ENCODE measurements around the gene NPEPL1. TPM values are rescaled to one million over a fixed set of nuclear protein-coding genes. Genes with fewer than 3 reads are reported as not detected.

NPEPL1 gene
- total RNA-seq, 4 donors from 2014 or later: 24.3 to 57.3 (median 36.9) TPM

GRCh38 chr20:58694241-58695083 is 1.9 kb downstream of the NPEPL1 start:
- H3K4me3 ChIP-seq: no peak overlapping the region
- WGBS, 2 donors (ENCODE audit: low coverage in 1 of 2): 82 to 100% methylated on average over 1 to 6 of the region's 33 CpGs
- no peaks in the 10 kb centered on the region for H3K27me3 ChIP-seq
- H3K4me1 ChIP-seq: peaks cover 0 to 53% (median 27%) of the 10 kb centered on the region in 3 donors
- H3K36me3 ChIP-seq: peaks cover 0 to 50% of the 10 kb centered on the region in 2 donors
- H3K27ac ChIP-seq: no peak overlapping the region
- TF ChIP-seq EP300 (IDR thresholded peaks at IDR 0.05) (no peak), POLR2A (IDR thresholded peaks at IDR 0.05) (no peak), POLR2AphosphoS5 (IDR thresholded peaks at IDR 0.05) (no peak), CTCF (IDR thresholded peaks at IDR 0.05) (no peak)
- no peaks in the 10 kb centered on the region for H3K9me3 ChIP-seq
- no peak for ATAC-seq

GRCh38 chr20:58695084-58695722 is 2.6 kb downstream of the NPEPL1 start:
- H3K4me3 ChIP-seq: no peak overlapping the region
- peaks cover 0 to 53% (median 27%) of the 10 kb centered on the region in 3 donors for H3K4me1 ChIP-seq
- TF ChIP-seq POLR2AphosphoS5 (IDR thresholded peaks at IDR 0.05) (no peak), CTCF (IDR thresholded peaks at IDR 0.05) (no peak), EP300 (IDR thresholded peaks at IDR 0.05) (no peak), POLR2A (IDR thresholded peaks at IDR 0.05) (no peak)
- no peak for ATAC-seq
- H3K27me3 ChIP-seq: no peaks in the 10 kb centered on the region
- peaks cover 0 to 57% of the 10 kb centered on the region in 2 donors for H3K36me3 ChIP-seq
- no peaks in the 10 kb centered on the region for H3K9me3 ChIP-seq
- WGBS, 2 donors (ENCODE audit: low coverage in 1 of 2): 74 to 86% methylated on average over 3 to 7 of the region's 9 CpGs
- no peak overlapping the region for H3K27ac ChIP-seq

- 86 to 88% methylated on average over 6 to 10 of the region's 10 CpGs for WGBS, 2 donors (ENCODE audit: low coverage in 1 of 2)
- no peaks in the 10 kb centered on the region for H3K27me3 ChIP-seq
- H3K4me3 ChIP-seq: no peak overlapping the region
- H3K4me1 ChIP-seq: peaks cover 0 to 48% (median 25%) of the 10 kb centered on the region in 3 donors
- H3K27ac ChIP-seq: no peak overlapping the region
- no peak for TF ChIP-seq CTCF (IDR thresholded peaks at IDR 0.05)
- TF ChIP-seq POLR2A (IDR thresholded peaks at IDR 0.05): no peak
- TF ChIP-seq POLR2AphosphoS5 (IDR thresholded peaks at IDR 0.05): no peak
- no peak for TF ChIP-seq EP300 (IDR thresholded peaks at IDR 0.05)
- H3K9me3 ChIP-seq: no peaks in the 10 kb centered on the region
- peaks cover 0 to 64% of the 10 kb centered on the region in 2 donors for H3K36me3 ChIP-seq
- ATAC-seq: no peak
Observed at GRCh38 chr20:58695895-58696375, 3.3 kb downstream of the NPEPL1 start.

GRCh38 chr20:58696411-58696961 is 3.9 kb downstream of the NPEPL1 start:
- Histone ChIP-seq H3K4me1 (peaks cover 0 to 42% (median 24%) of the 10 kb centered on the region in 3 donors), H3K9me3 (no peaks in the 10 kb centered on the region), H3K27me3 (no peaks in the 10 kb centered on the region), H3K36me3 (peaks cover 0 to 70% of the 10 kb centered on the region in 2 donors), H3K27ac (no peak overlapping the region), H3K4me3 (no peak overlapping the region)
- TF ChIP-seq POLR2AphosphoS5 (IDR thresholded peaks at IDR 0.05): no peak
- TF ChIP-seq EP300 (IDR thresholded peaks at IDR 0.05): no peak
- no peak for TF ChIP-seq POLR2A (IDR thresholded peaks at IDR 0.05)
- TF ChIP-seq CTCF (IDR thresholded peaks at IDR 0.05): no peak
- 75 to 88% methylated on average over 4 of the region's 10 CpGs for WGBS, 2 donors (ENCODE audit: low coverage in 1 of 2)
- ATAC-seq: no peak

Measured in gastroesophageal sphincter (tissue), 4 donors.